Activated CD4-positive, alpha-beta T cell treated with anti-CD3 and anti-CD28 coated beads, Interleukin-10, Interleukin-2, amounts not matched to agents 100 ng/mL and 50 ng/mL, durations not matched to agents 16 hours and 8 hours (primary cell): ENCODE data around the gene AKR1D1.
"Not testable (repeated sequence)": the region's sequence is repeated elsewhere in the genome, so short reads cannot be mapped to it uniquely, and the experiment has no call there.

Experiments
- DNase-seq: peaks from one replicate; pipeline ENCODE4 v3.0.0-alpha.2; 2020

AKR1D1 gene

GRCh38 chr7:138125598-138126111 lies 49.4 kb downstream of the AKR1D1 start:
- DNase-seq, result no peak

GRCh38 chr7:138126928-138127327 lies 50.7 kb downstream of the AKR1D1 start:
- DNase-seq, result no peak

- DNase-seq, result no peak
Measured at GRCh38 chr7:138127996-138128395, 51.7 kb downstream of the AKR1D1 start.

- DNase-seq, result no peak
Measured at GRCh38 chr7:138129551-138130165, 53.4 kb downstream of the AKR1D1 start.

- no peak for DNase-seq
Measured at GRCh38 chr7:138137423-138138171, 61.3 kb downstream of the AKR1D1 start.

- no peak for DNase-seq
Measured at GRCh38 chr7:138138244-138138643, 62.0 kb downstream of the AKR1D1 start.

GRCh38 chr7:138142583-138143201 lies 66.4 kb downstream of the AKR1D1 start:
- no peak for DNase-seq

GRCh38 chr7:138144958-138145357 lies 68.7 kb downstream of the AKR1D1 start:
- no peak for DNase-seq

- DNase-seq, result not testable (repeated sequence)
Measured at GRCh38 chr7:138146221-138146620, 70.0 kb downstream of the AKR1D1 start.

GRCh38 chr7:138146757-138147734 lies 70.8 kb downstream of the AKR1D1 start:
- DNase-seq, result not testable (repeated sequence)

GRCh38 chr7:138151731-138152577 lies 75.7 kb downstream of the AKR1D1 start:
- no peak for DNase-seq

GRCh38 chr7:138154661-138155060 lies 78.4 kb downstream of the AKR1D1 start:
- no peak for DNase-seq

- DNase-seq, result no peak
Measured at GRCh38 chr7:138157702-138158101, 81.4 kb downstream of the AKR1D1 start.

- no peak for DNase-seq
Measured at GRCh38 chr7:138158739-138159528, 82.7 kb downstream of the AKR1D1 start.

- DNase-seq, result peak; percentile 89
Measured at GRCh38 chr7:138161600-138162081, 85.4 kb downstream of the AKR1D1 start.

GRCh38 chr7:138162236-138162635 lies 86.0 kb downstream of the AKR1D1 start:
- DNase-seq, result no peak

- no peak for DNase-seq
Measured at GRCh38 chr7:138163800-138164199, 87.5 kb downstream of the AKR1D1 start.

- no peak for DNase-seq
Measured at GRCh38 chr7:138164804-138165203, 88.5 kb downstream of the AKR1D1 start.

- no peak for DNase-seq
Measured at GRCh38 chr7:138166681-138167080, 90.4 kb downstream of the AKR1D1 start.

GRCh38 chr7:138167222-138167621 lies 91.0 kb downstream of the AKR1D1 start:
- DNase-seq, result no peak

- no peak for DNase-seq
Measured at GRCh38 chr7:138167869-138168296, 91.6 kb downstream of the AKR1D1 start.
